Measurements from ENCODE around the gene IL20RB.
A peak's percentile ranks its signal among the peaks of the same experiment; 100 is the strongest.

The IL20RB gene

DNA sequence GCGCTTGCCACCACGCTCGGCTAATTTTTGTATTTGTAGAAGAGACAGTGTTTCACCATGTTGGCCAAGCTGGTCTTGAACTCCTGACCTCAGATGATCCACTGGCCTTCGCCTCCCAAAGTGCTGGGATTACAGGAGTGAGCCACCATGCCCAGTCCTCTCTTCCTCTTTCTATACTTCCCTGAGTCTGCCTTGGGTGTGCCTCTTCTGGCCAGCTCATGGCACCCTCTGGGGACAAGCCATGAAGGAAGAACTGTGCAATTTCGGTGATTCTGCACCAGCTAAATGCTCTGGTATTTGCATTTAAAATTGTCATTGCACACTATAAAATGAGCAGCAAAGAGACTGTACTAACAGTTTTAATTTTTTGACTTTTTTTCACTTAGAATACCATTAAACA, 66.6 kb downstream of the IL20RB start:
- TF ChIP-seq CTCF (IDR thresholded peaks at IDR 0.05; ENCODE audit: insufficient read depth, low read depth, low read length, missing control alignments) = no peak
- H3K4me3 ChIP-seq (ENCODE audit: low read depth, low read length) = no peak overlapping the region
- no peak for DNase-seq (ENCODE audit: low read depth)

DNA sequence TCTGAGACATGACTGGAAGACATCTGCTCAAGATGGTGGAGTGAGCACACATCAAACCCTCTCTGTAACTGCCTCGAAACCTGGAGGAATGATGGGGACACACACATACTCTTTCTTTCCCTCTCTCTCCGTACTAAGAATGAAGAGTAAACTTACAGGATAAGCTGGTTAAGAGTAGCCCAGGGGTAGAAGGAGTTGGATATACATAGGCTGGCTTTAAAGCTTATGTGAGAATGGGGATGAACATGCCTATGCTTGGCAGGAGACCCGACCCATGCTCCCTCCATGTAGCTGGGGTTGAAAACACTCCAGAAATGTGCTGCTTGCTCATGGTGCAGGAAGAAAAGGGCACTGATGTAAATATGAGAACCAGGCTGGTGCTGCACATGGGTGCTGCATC, 68.9 kb downstream of the IL20RB start:
- DNase-seq (ENCODE audit: low read depth) = no peak
- no peak for TF ChIP-seq CTCF (IDR thresholded peaks at IDR 0.05; ENCODE audit: insufficient read depth, low read depth, low read length, missing control alignments)
- H3K4me3 ChIP-seq (ENCODE audit: low read depth, low read length) = no peak overlapping the region

DNA sequence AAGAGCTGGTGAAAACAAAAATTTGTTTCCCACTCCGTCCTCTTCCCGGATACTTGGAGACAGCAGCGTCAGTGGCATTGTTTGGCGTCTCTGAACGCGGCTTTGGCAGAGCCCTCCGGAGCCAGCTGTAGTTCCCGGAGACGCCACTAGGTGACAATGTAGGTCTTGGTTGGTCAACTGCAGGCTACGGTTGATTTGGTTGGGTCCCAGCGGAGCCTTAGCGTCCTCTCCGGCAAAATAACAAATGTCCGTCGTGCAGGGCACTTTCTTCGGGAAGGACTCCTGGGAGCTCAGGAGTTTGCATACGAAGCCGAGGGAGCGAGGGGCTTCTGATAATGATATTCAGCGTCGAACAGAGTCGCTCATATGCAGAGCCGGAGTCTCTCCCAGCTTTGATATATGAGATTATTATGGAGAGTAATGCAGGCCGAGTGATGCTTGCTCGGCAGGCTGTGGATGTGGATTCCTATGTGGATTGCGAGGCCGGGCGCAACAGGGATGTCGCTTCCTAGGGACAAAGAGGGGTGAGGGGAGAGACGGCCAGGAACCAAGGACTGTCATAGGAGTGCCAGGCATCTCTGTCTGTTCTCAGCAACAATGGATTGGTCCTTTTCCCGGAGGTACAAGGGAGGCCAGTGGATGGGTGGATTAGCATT, 74.8 kb downstream of the IL20RB start:
- TF ChIP-seq CTCF (IDR thresholded peaks at IDR 0.05; ENCODE audit: insufficient read depth, low read depth, low read length, missing control alignments) = peak; percentile 97
- peak; percentile 83 for DNase-seq (ENCODE audit: low read depth)
- peak overlapping the region; percentile 29 for H3K4me3 ChIP-seq (ENCODE audit: low read depth, low read length)

- TF ChIP-seq CTCF (IDR thresholded peaks at IDR 0.05; ENCODE audit: insufficient read depth, low read depth, low read length, missing control alignments) = peak; percentile 29
- DNase-seq (ENCODE audit: low read depth) = peak; percentile 44
- no peak overlapping the region for H3K4me3 ChIP-seq (ENCODE audit: low read depth, low read length)
Observed at GRCh38 chr3:137035631-137036030, 77.8 kb downstream of the IL20RB start.

- TF ChIP-seq CTCF (IDR thresholded peaks at IDR 0.05; ENCODE audit: insufficient read depth, low read depth, low read length, missing control alignments) = no peak
- no peak overlapping the region for H3K4me3 ChIP-seq (ENCODE audit: low read depth, low read length)
- no peak for DNase-seq (ENCODE audit: low read depth)
Observed at GRCh38 chr3:137039570-137039969, 81.8 kb downstream of the IL20RB start.

DNA sequence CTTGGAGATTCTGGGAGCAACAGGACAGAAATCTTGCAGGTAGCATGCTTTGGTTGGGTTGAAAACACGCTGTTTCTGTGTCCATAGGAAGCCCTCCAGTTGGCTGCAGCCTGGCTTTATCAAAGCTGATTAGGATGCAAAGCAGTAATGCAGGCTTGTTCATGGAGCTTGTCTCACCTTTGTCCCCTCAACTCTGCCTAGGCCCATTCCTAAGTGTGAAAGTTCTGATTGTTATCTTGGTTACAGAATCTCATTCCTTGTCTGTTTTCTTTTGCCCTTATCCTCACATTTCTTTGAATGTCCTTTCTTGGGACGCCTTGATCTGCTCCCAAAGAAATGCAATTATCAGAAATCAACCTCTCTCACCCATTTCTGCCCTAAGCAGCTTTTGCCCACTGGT, 83.5 kb downstream of the IL20RB start:
- H3K4me3 ChIP-seq (ENCODE audit: low read depth, low read length) = no peak overlapping the region
- DNase-seq (ENCODE audit: low read depth) = no peak
- TF ChIP-seq CTCF (IDR thresholded peaks at IDR 0.05; ENCODE audit: insufficient read depth, low read depth, low read length, missing control alignments) = no peak

DNA sequence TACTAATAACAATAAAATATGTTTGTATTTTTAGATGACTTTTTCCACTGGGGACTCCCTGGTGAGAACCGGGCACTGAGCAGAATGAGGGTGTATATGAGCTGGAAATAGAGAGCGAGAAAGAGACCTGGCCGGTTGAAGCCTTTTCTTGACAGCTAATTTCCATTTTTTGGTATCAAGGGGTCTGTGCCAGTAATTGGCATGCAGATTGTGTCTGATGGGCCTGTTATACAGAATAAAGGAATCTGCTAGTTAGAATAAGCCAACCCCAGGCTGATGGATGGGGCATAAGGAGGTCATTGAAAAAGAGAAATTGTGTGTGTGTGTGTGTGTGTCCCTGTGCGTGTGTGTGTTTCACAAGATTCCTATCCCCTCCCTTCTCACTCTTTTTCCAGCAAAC, 83.9 kb downstream of the IL20RB start:
- no peak for TF ChIP-seq CTCF (IDR thresholded peaks at IDR 0.05; ENCODE audit: insufficient read depth, low read depth, low read length, missing control alignments)
- H3K4me3 ChIP-seq (ENCODE audit: low read depth, low read length) = no peak overlapping the region
- no peak for DNase-seq (ENCODE audit: low read depth)

All from GM12865 (cell line).